NT2/D1 (cell line): ENCODE data around the gene DNTTIP2.

Experiments
- DNase-seq: peaks from one replicate; pipeline ENCODE4 v3.0.0-alpha.2; 2011; ENCODE audit warnings: low read depth, low spot score
- H3K27me3 ChIP-seq: 2 replicates; pipeline ENCODE4 v1.6.0; 2011; ENCODE audit warnings: mild to moderate bottlenecking; ENCODE audit not compliant: insufficient read length, insufficient read depth
- H3K36me3 ChIP-seq: 2 replicates; pipeline ENCODE4 v1.6.1; 2011; ENCODE audit warnings: mild to moderate bottlenecking, low read length, mixed read lengths; ENCODE audit not compliant: insufficient read depth, insufficient read length
- H3K4me1 ChIP-seq: 2 replicates; pipeline ENCODE4 v1.5.1; 2011; ENCODE audit not compliant: insufficient read depth, insufficient read length
- H3K4me3 ChIP-seq: 2 replicates; pipeline ENCODE4 v1.5.1; 2011; ENCODE audit warnings: low read depth; ENCODE audit not compliant: insufficient read length
- H3K9ac ChIP-seq: 2 replicates; pipeline ENCODE4 v1.6.0; 2011; ENCODE audit warnings: low read depth; ENCODE audit not compliant: insufficient read length
- H3K9me3 ChIP-seq: 2 replicates; pipeline ENCODE4 v1.5.1; 2011; ENCODE audit warnings: mild to moderate bottlenecking, low read length; ENCODE audit not compliant: insufficient read depth
- SUZ12 ChIP-seq: IDR thresholded peaks from 2 replicates; pipeline ENCODE4 v1.6.1; 2011; ENCODE audit not compliant: insufficient read length, insufficient read depth; ENCODE audit errors: extremely low read depth
- YY1 ChIP-seq: IDR thresholded peaks from 2 replicates; pipeline ENCODE4 v1.6.1; 2011; ENCODE audit not compliant: insufficient read length, insufficient read depth
- ZNF274 ChIP-seq: IDR thresholded peaks from 2 replicates; pipeline ENCODE4 v1.6.1; 2011; ENCODE audit warnings: mild to moderate bottlenecking, low read depth, low read length

Gene DNTTIP2

GRCh38 chr1:93899543-93900207 lies 20.7 kb upstream of the DNTTIP2 start:
- no peak for DNase-seq
- Histone ChIP-seq H3K27me3 (no peaks in the 10 kb centered on the region), H3K4me1 (no peaks in the 10 kb centered on the region), H3K36me3 (peaks cover 59% of the 10 kb centered on the region), H3K9me3 (no peaks in the 10 kb centered on the region), H3K4me3 (no peak overlapping the region), H3K9ac (no peak overlapping the region)
- TF ChIP-seq YY1 = no peak
- no peak for TF ChIP-seq SUZ12
- TF ChIP-seq ZNF274 = no peak

- DNase-seq = no peak
- peaks cover 24% of the 10 kb centered on the region for H3K36me3 ChIP-seq
- no peaks in the 10 kb centered on the region for H3K4me1 ChIP-seq
- H3K4me3 ChIP-seq = no peak overlapping the region
- no peaks in the 10 kb centered on the region for H3K9me3 ChIP-seq
- no peak for TF ChIP-seq ZNF274
- TF ChIP-seq SUZ12 = no peak
- no peak for TF ChIP-seq YY1
- no peaks in the 10 kb centered on the region for H3K27me3 ChIP-seq
- no peak overlapping the region for H3K9ac ChIP-seq
Measured at GRCh38 chr1:93888900-93889299, 9.9 kb upstream of the DNTTIP2 start.

GRCh38 chr1:93882269-93882668 lies 3.3 kb upstream of the DNTTIP2 start:
- H3K9ac ChIP-seq = no peak overlapping the region
- TF ChIP-seq ZNF274 (no peak), SUZ12 (no peak), YY1 (no peak)
- H3K4me3 ChIP-seq = no peak overlapping the region
- no peaks in the 10 kb centered on the region for H3K27me3 ChIP-seq
- H3K9me3 ChIP-seq = no peaks in the 10 kb centered on the region
- no peaks in the 10 kb centered on the region for H3K4me1 ChIP-seq
- H3K36me3 ChIP-seq = peaks cover 10% of the 10 kb centered on the region
- no peak for DNase-seq

- no peaks in the 10 kb centered on the region for H3K9me3 ChIP-seq
- H3K27me3 ChIP-seq = no peaks in the 10 kb centered on the region
- H3K36me3 ChIP-seq = peaks cover 22% of the 10 kb centered on the region
- no peak for DNase-seq
- TF ChIP-seq YY1 (no peak), ZNF274 (no peak), SUZ12 (no peak)
- H3K4me1 ChIP-seq = no peaks in the 10 kb centered on the region
- H3K4me3 ChIP-seq = no peak overlapping the region
- H3K9ac ChIP-seq = no peak overlapping the region
Measured at GRCh38 chr1:93880731-93881130, 1.7 kb upstream of the DNTTIP2 start.

- Histone ChIP-seq H3K4me1 (no peaks in the 10 kb centered on the region), H3K9me3 (no peaks in the 10 kb centered on the region), H3K36me3 (peaks cover 44% of the 10 kb centered on the region), H3K9ac (peak overlapping the region; percentile 96), H3K4me3 (peak overlapping the region; percentile 97), H3K27me3 (no peaks in the 10 kb centered on the region)
- TF ChIP-seq ZNF274 (no peak), SUZ12 (no peak), YY1 (no peak)
- no peak for DNase-seq
Measured at GRCh38 chr1:93878501-93878888, 511 bp downstream of the DNTTIP2 start.

GRCh38 chr1:93877529-93877928 lies 1.5 kb downstream of the DNTTIP2 start:
- peaks cover 53% of the 10 kb centered on the region for H3K36me3 ChIP-seq
- no peak overlapping the region for H3K4me3 ChIP-seq
- H3K9ac ChIP-seq = no peak overlapping the region
- TF ChIP-seq YY1 = no peak
- TF ChIP-seq ZNF274 = no peak
- no peak for TF ChIP-seq SUZ12
- H3K27me3 ChIP-seq = no peaks in the 10 kb centered on the region
- no peak for DNase-seq
- H3K9me3 ChIP-seq = no peaks in the 10 kb centered on the region
- no peaks in the 10 kb centered on the region for H3K4me1 ChIP-seq

GRCh38 chr1:93876244-93876643 lies 2.8 kb downstream of the DNTTIP2 start:
- no peak overlapping the region for H3K9ac ChIP-seq

More at GRCh38 chr1:93876244-93876643, 2.8 kb downstream of the DNTTIP2 start:
- Histone ChIP-seq H3K4me3 (no peak overlapping the region), H3K9me3 (no peaks in the 10 kb centered on the region), H3K36me3 (peaks cover 66% of the 10 kb centered on the region), H3K27me3 (no peaks in the 10 kb centered on the region), H3K4me1 (no peaks in the 10 kb centered on the region)
- TF ChIP-seq YY1 (no peak), SUZ12 (no peak), ZNF274 (no peak)
- no peak for DNase-seq
